ENCODE data around the gene TRAF2. TPM values are rescaled to one million over a fixed set of nuclear protein-coding genes. Genes with fewer than 3 reads are reported as not detected.

The TRAF2 gene
- total RNA-seq, 3 donors from 2014 or later, result 3.4 to 8.9 (median 8.5) TPM

GRCh38 chr9:136920734-136921231 lies 34.5 kb downstream of the TRAF2 start:
- no peaks in the 10 kb centered on the region for H3K9me3 ChIP-seq
- intact Hi-C loops (cut with DNase I; ENCODE audit: low total_unique reads), result no loop called here
- H3K4me3 ChIP-seq, result no peak overlapping the region
- H3K27ac ChIP-seq, result no peak overlapping the region
- TF ChIP-seq CTCF (IDR thresholded peaks at IDR 0.05) (no peak), POLR2A (IDR thresholded peaks at IDR 0.05) (no peak), POLR2AphosphoS5 (IDR thresholded peaks at IDR 0.05) (no peak)
- H3K36me3 ChIP-seq, result no peaks in the 10 kb centered on the region
- no peaks in the 10 kb centered on the region for H3K27me3 ChIP-seq
- DNase-seq (ENCODE audit: low spot score in 2 of 2), result no peak
- no peaks in the 10 kb centered on the region for H3K4me1 ChIP-seq

GRCh38 chr9:136921307-136921706 lies 35.0 kb downstream of the TRAF2 start:
- H3K9me3 ChIP-seq, result no peaks in the 10 kb centered on the region
- intact Hi-C loops (cut with DNase I; ENCODE audit: low total_unique reads), result no loop called here
- H3K27ac ChIP-seq, result no peak overlapping the region
- H3K36me3 ChIP-seq, result no peaks in the 10 kb centered on the region
- TF ChIP-seq CTCF (IDR thresholded peaks at IDR 0.05), result no peak
- TF ChIP-seq POLR2AphosphoS5 (IDR thresholded peaks at IDR 0.05), result no peak
- no peak for TF ChIP-seq POLR2A (IDR thresholded peaks at IDR 0.05)
- H3K4me1 ChIP-seq, result no peaks in the 10 kb centered on the region
- no peak overlapping the region for H3K4me3 ChIP-seq
- H3K27me3 ChIP-seq, result no peaks in the 10 kb centered on the region
- DNase-seq (ENCODE audit: low spot score in 2 of 2), result no peak

GRCh38 chr9:136921718-136922117 lies 35.4 kb downstream of the TRAF2 start:
- no peaks in the 10 kb centered on the region for H3K36me3 ChIP-seq
- H3K27ac ChIP-seq, result no peak overlapping the region
- no peaks in the 10 kb centered on the region for H3K4me1 ChIP-seq
- no peaks in the 10 kb centered on the region for H3K27me3 ChIP-seq
- intact Hi-C loops (cut with DNase I; ENCODE audit: low total_unique reads), result no loop called here
- no peak overlapping the region for H3K4me3 ChIP-seq
- no peak for DNase-seq (ENCODE audit: low spot score in 2 of 2)
- H3K9me3 ChIP-seq, result no peaks in the 10 kb centered on the region
- TF ChIP-seq CTCF (IDR thresholded peaks at IDR 0.05) (no peak), POLR2A (IDR thresholded peaks at IDR 0.05) (no peak), POLR2AphosphoS5 (IDR thresholded peaks at IDR 0.05) (no peak)

GRCh38 chr9:136922540-136922939 lies 36.2 kb downstream of the TRAF2 start:
- Histone ChIP-seq H3K27ac (no peak overlapping the region), H3K27me3 (no peaks in the 10 kb centered on the region), H3K9me3 (no peaks in the 10 kb centered on the region), H3K4me1 (no peaks in the 10 kb centered on the region), H3K36me3 (no peaks in the 10 kb centered on the region), H3K4me3 (no peak overlapping the region)
- DNase-seq (ENCODE audit: low spot score in 2 of 2), result no peak
- intact Hi-C loops (cut with DNase I; ENCODE audit: low total_unique reads), result no loop called here
- TF ChIP-seq POLR2AphosphoS5 (IDR thresholded peaks at IDR 0.05), result no peak
- no peak for TF ChIP-seq POLR2A (IDR thresholded peaks at IDR 0.05)
- TF ChIP-seq CTCF (IDR thresholded peaks at IDR 0.05), result no peak

GRCh38 chr9:136923881-136924280 lies 37.6 kb downstream of the TRAF2 start:
- Histone ChIP-seq H3K9me3 (no peaks in the 10 kb centered on the region), H3K4me3 (no peak overlapping the region), H3K27ac (no peak overlapping the region), H3K27me3 (no peaks in the 10 kb centered on the region), H3K36me3 (no peaks in the 10 kb centered on the region), H3K4me1 (no peaks in the 10 kb centered on the region)
- DNase-seq (ENCODE audit: low spot score in 2 of 2), result no peak
- TF ChIP-seq CTCF (IDR thresholded peaks at IDR 0.05) (no peak), POLR2AphosphoS5 (IDR thresholded peaks at IDR 0.05) (no peak), POLR2A (IDR thresholded peaks at IDR 0.05) (no peak)
- intact Hi-C loops (cut with DNase I; ENCODE audit: low total_unique reads), result no loop called here
